BLaER1 treated with 17β-estradiol and CSF1 and Interleukin-3, amounts not matched to agents 10 nM and 100 nM (cell line): ENCODE data around the gene MAD1L1.

ENCODE experiments used
- H3K27ac ChIP-seq, 11 experiments: shearing (Covaris generic); formaldehyde crosslinking; 2 replicates each; pipeline ENCODE4 v1.8.1; 2022
- H3K27me3 ChIP-seq, 11 experiments: shearing (Covaris generic); formaldehyde crosslinking; 2 replicates each; pipeline ENCODE4 v1.8.1; 2022
- H3K36me3 ChIP-seq, 11 experiments: shearing (Covaris generic); formaldehyde crosslinking; 2 replicates each; pipeline ENCODE4 v1.8.1; 2022
- H3K4me1 ChIP-seq, 10 experiments: shearing (Covaris generic); formaldehyde crosslinking; 2 replicates each; pipeline ENCODE4 v1.8.1; 2022
- H3K4me2 ChIP-seq, 11 experiments: shearing (Covaris generic); formaldehyde crosslinking; 2 replicates each; pipeline ENCODE4 v1.8.1; 2022
- H3K4me3 ChIP-seq, 10 experiments: shearing (Covaris generic); formaldehyde crosslinking; 2 replicates each; pipeline ENCODE4 v1.8.1; 2022
- H3K9ac ChIP-seq, 11 experiments: shearing (Covaris generic); formaldehyde crosslinking; 2 replicates each; pipeline ENCODE4 v1.8.1; 2022
- H3K9me3 ChIP-seq, 11 experiments: shearing (Covaris generic); formaldehyde crosslinking; replicated peaks in 1 of 11; 2 replicates each; pipeline ENCODE4 v1.8.1; 2022
- H4K20me1 ChIP-seq, 11 experiments: shearing (Covaris generic); formaldehyde crosslinking; 2 replicates each; pipeline ENCODE4 v1.8.1; 2022
- Cebpa-rat ChIP-seq, 11 experiments: shearing (Covaris generic); IDR thresholded peaks; 2 replicates each; pipeline ENCODE4 v1.8.1; 2022

The MAD1L1 gene

GRCh38 chr7:2075811-2076210 is 156.9 kb downstream of the MAD1L1 start:
- H3K27ac ChIP-seq = no peak overlapping the region
- 0 out of 22 replicates have a peak overlapping the region, but pooled peaks of 1 of the 11 experiments have one; percentile 40 for H3K9ac ChIP-seq
- peaks cover 13 to 40% (median 27%) of the 10 kb centered on the region in 11 experiments for H3K36me3 ChIP-seq
- H3K4me2 ChIP-seq = peak overlapping the region; percentile 51 to 99 (median 96)
- peaks cover 54 to 99% (median 97%) of the 10 kb centered on the region in 10 experiments for H3K4me1 ChIP-seq
- peaks cover 76 to 99% (median 98%) of the 10 kb centered on the region in 11 experiments for H4K20me1 ChIP-seq
- H3K4me3 ChIP-seq = no peak overlapping the region
- TF ChIP-seq Cebpa-rat (IDR thresholded peaks at IDR 0.05) = no peak
- H3K27me3 ChIP-seq = peaks cover 0 to 55% (median 0%) of the 10 kb centered on the region in 11 experiments; a peak in 8 of 22 replicates
- peaks cover 0 to 11% (median 4%) of the 10 kb centered on the region in 11 experiments; a peak in 6 of 22 replicates for H3K9me3 ChIP-seq

DNA sequence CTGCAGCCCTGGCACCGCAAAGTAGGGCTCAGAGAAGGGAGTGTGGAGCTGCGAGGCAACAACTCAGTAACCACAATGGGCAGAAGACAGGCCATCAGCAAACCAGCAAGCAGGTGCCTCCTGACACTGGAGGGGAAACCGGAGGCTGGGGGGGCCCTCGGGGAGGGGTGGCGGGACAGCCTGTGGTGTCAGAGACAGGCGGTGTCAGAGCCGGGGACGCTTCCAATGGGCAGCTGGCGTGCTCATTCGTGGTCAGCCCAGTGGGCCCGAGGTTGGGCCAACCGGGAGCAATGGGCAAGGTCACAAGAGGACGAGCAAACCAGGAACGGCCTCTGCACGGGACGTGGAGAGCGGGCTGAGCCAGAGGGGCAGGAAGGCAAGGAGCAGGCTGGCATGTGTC is 158.1 kb downstream of the MAD1L1 start:
- Histone ChIP-seq H3K4me1 (peaks cover 60 to 100% (median 97%) of the 10 kb centered on the region in 10 experiments), H3K4me3 (no peak overlapping the region), H3K9ac (peak overlapping the region in 3 of 11 experiments; percentile 34 to 61 (median 40); a peak in 6 of 22 replicates), H3K27me3 (peaks cover 0 to 64% (median 0%) of the 10 kb centered on the region in 11 experiments; a peak in 8 of 22 replicates), H3K36me3 (peaks cover 13 to 40% (median 27%) of the 10 kb centered on the region in 11 experiments), H4K20me1 (peaks cover 67 to 100% (median 100%) of the 10 kb centered on the region in 11 experiments), H3K4me2 (peak overlapping the region; percentile 51 to 99 (median 96)), H3K9me3 (peaks cover 0 to 11% (median 4%) of the 10 kb centered on the region in 11 experiments; a peak in 6 of 22 replicates), H3K27ac (peak overlapping the region in 3 of 11 experiments; percentile 10 to 11 (median 11); a peak in 1 of 22 replicates)
- no peak for TF ChIP-seq Cebpa-rat (IDR thresholded peaks at IDR 0.05)

DNA sequence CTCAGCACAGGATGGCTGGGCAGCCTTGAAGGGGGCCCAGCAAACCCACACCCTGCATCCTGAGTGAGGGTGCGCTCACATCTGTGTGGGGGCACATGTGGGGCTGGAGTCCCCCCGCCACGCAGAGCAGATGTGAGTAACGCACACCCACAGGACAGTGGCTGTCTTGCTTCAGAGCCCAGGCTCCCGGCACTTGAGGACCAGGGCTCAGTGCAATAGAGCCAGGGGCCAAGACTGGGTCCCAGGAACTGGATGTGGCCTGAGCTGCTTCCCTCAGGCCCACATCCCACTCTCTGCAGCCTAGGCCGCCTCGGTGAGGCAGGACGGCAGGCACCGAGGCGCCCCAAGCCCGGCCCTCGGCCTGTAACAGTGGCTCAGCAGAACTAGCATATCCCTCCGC is 159.9 kb downstream of the MAD1L1 start:
- H3K27ac ChIP-seq = peak overlapping the region in 2 of 11 experiments; percentile 21 to 33; a peak in 3 of 22 replicates
- peaks cover 0 to 82% (median 0%) of the 10 kb centered on the region in 11 experiments; a peak in 8 of 22 replicates for H3K27me3 ChIP-seq
- H3K9me3 ChIP-seq = peaks cover 0 to 11% (median 4%) of the 10 kb centered on the region in 11 experiments; a peak in 6 of 22 replicates
- peaks cover 74 to 100% (median 97%) of the 10 kb centered on the region in 10 experiments for H3K4me1 ChIP-seq
- peak overlapping the region in 3 of 11 experiments; percentile 24 to 59 (median 40); a peak in 5 of 22 replicates for H3K9ac ChIP-seq
- no peak for TF ChIP-seq Cebpa-rat (IDR thresholded peaks at IDR 0.05)
- H4K20me1 ChIP-seq = peaks cover 52 to 100% (median 100%) of the 10 kb centered on the region in 11 experiments
- peaks cover 13 to 38% (median 24%) of the 10 kb centered on the region in 11 experiments for H3K36me3 ChIP-seq
- H3K4me2 ChIP-seq = peak overlapping the region; percentile 51 to 99 (median 96)
- H3K4me3 ChIP-seq = peak overlapping the region in 1 of 10 experiments; percentile 33; a peak in 2 of 20 replicates

GRCh38 chr7:2072042-2072441 is 160.7 kb downstream of the MAD1L1 start:
- Histone ChIP-seq H4K20me1 (peaks cover 45 to 100% (median 98%) of the 10 kb centered on the region in 11 experiments), H3K9ac (peak overlapping the region in 3 of 11 experiments; percentile 24 to 59 (median 40); a peak in 4 of 22 replicates), H3K36me3 (peaks cover 9 to 36% (median 22%) of the 10 kb centered on the region in 11 experiments), H3K9me3 (peaks cover 0 to 10% (median 4%) of the 10 kb centered on the region in 11 experiments; a peak in 6 of 22 replicates), H3K4me2 (peak overlapping the region in 10 of 11 experiments; percentile 9 to 99 (median 96); a peak in 17 of 22 replicates), H3K27ac (peak overlapping the region in 2 of 11 experiments; percentile 21 to 33; a peak in 3 of 22 replicates), H3K27me3 (peaks cover 0 to 87% (median 0%) of the 10 kb centered on the region in 11 experiments; a peak in 8 of 22 replicates), H3K4me3 (no peak overlapping the region), H3K4me1 (peaks cover 81 to 100% (median 99%) of the 10 kb centered on the region in 10 experiments)
- no peak for TF ChIP-seq Cebpa-rat (IDR thresholded peaks at IDR 0.05)

- no peak for TF ChIP-seq Cebpa-rat (IDR thresholded peaks at IDR 0.05)
- peak overlapping the region in 1 of 11 experiments; percentile 33; a peak in 2 of 22 replicates for H3K27ac ChIP-seq
- no peak overlapping the region for H3K4me3 ChIP-seq
- peak overlapping the region in 1 of 11 experiments; percentile 40; a peak in 2 of 22 replicates for H3K9ac ChIP-seq
- peaks cover 0 to 88% (median 0%) of the 10 kb centered on the region in 11 experiments; a peak in 8 of 22 replicates for H3K27me3 ChIP-seq
- H3K36me3 ChIP-seq = peaks cover 2 to 28% (median 14%) of the 10 kb centered on the region in 11 experiments; a peak in 21 of 22 replicates
- peaks cover 44 to 100% (median 98%) of the 10 kb centered on the region in 11 experiments for H4K20me1 ChIP-seq
- peaks cover 0 to 3% (median 0%) of the 10 kb centered on the region in 11 experiments; a peak in 2 of 22 replicates for H3K9me3 ChIP-seq
- H3K4me1 ChIP-seq = peaks cover 89 to 100% (median 100%) of the 10 kb centered on the region in 10 experiments
- H3K4me2 ChIP-seq = peak overlapping the region in 9 of 11 experiments; percentile 84 to 99 (median 97); a peak in 17 of 22 replicates
Measured at GRCh38 chr7:2071133-2071832, 161.5 kb downstream of the MAD1L1 start.

DNA sequence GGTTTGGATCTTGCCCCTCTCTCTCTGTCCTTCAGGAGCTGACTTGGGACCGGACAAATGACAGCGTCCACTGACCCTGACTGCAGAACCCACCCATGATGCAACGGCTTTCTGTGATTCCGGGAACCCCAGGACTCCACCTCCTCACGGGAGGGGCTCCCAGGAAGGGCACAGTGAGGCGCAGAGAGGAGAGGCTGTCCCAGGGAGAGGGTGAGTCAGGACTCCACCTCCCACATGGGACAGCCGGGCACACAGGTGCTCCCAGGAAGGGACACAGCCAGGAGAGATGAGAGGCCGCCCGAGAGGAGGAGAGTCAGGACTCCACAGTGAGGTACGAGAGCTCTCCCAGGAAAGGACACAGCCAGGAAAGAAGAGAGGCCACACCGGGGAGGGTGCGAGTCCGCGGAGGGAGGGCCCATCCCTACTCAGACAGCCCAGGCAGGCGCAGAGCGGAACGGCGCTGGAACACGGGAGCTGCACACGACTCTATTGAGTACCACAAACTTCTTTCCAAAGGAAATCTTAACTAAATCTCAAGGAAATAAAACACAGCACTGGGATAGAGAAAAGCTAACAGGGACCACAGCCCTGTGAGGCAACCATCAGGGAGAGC is 162.5 kb downstream of the MAD1L1 start:
- H3K27ac ChIP-seq = peak overlapping the region in 5 of 11 experiments; percentile 18 to 58 (median 22); a peak in 7 of 22 replicates
- peaks cover 0 to 23% (median 7%) of the 10 kb centered on the region in 11 experiments; a peak in 9 of 22 replicates for H3K36me3 ChIP-seq
- H4K20me1 ChIP-seq = peaks cover 33 to 100% (median 96%) of the 10 kb centered on the region in 11 experiments
- H3K9ac ChIP-seq = peak overlapping the region in 6 of 11 experiments; percentile 3 to 57 (median 33); a peak in 6 of 22 replicates
- peaks cover 89 to 100% (median 100%) of the 10 kb centered on the region in 10 experiments for H3K4me1 ChIP-seq
- H3K4me2 ChIP-seq = peak overlapping the region; percentile 66 to 99 (median 96)
- TF ChIP-seq Cebpa-rat (IDR thresholded peaks at IDR 0.05) = no peak
- no peak overlapping the region for H3K4me3 ChIP-seq
- no peaks in the 10 kb centered on the region for H3K9me3 ChIP-seq
- H3K27me3 ChIP-seq = peaks cover 0 to 88% (median 0%) of the 10 kb centered on the region in 11 experiments; a peak in 8 of 22 replicates

DNA sequence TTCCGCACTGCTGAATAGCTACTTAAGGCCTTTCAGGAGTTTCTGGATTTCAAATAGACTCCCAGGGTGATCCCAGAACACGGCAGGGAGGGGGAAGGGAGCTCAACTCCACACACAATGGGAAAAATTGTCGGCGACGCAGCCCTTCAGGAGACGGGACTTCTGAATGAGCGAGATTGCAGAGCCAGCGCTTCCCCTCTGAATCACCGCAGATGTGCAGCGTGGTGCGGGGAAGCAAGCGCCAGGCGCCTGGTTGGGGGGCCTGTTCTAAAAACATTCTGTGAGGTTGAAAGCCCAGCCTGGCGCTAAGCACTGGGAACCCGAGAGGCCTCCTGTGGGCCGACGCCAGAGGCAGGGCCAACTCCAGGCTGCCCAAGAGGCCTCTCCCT is 163.3 kb downstream of the MAD1L1 start:
- Histone ChIP-seq H3K4me2 (peak overlapping the region; percentile 66 to 99 (median 96)), H3K27me3 (peaks cover 0 to 88% (median 0%) of the 10 kb centered on the region in 11 experiments; a peak in 8 of 22 replicates), H3K36me3 (peaks cover 0 to 30% (median 9%) of the 10 kb centered on the region in 11 experiments; a peak in 10 of 22 replicates), H4K20me1 (peaks cover 25 to 100% (median 96%) of the 10 kb centered on the region in 11 experiments), H3K4me3 (no peak overlapping the region), H3K9me3 (no peaks in the 10 kb centered on the region), H3K9ac (peak overlapping the region in 4 of 11 experiments; percentile 5 to 57 (median 42); a peak in 6 of 22 replicates), H3K4me1 (peaks cover 89 to 100% (median 100%) of the 10 kb centered on the region in 10 experiments), H3K27ac (peak overlapping the region in 5 of 11 experiments; percentile 18 to 58 (median 22); a peak in 9 of 22 replicates)
- no peak for TF ChIP-seq Cebpa-rat (IDR thresholded peaks at IDR 0.05)
